RPMI8226 (cell line): ENCODE results near the gene MRPL58.
"Not testable (repeated sequence)": the region's sequence is repeated elsewhere in the genome, so short reads cannot be mapped to it uniquely, and the experiment has no call there.

Experiments used
- DNase-seq: peaks from one replicate; pipeline ENCODE4 v3.0.0-alpha.2; 2015

Gene MRPL58

DNA sequence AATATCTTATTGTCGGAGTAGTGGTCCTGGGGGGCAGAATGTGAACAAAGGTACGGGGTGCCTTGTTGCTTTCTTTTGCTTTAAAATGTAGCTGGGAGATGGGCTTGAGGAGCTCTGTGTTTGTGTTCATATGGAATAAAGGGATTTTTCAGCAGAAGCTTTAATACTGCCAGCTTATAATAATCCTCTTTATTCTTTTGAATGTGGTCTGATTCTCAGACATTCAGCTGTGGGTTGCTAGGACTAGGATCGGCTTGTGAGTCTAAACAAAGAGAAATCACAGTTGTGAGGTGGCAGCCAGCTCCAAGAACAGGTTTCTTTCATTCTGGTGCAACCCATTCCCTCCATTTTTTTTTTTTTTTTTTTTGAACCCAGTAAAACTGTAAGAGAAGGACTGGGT lies 7.2 kb downstream of the MRPL58 start:
- no peak for DNase-seq

- DNase-seq: no peak
Observed at GRCh38 chr17:75020331-75021110, 8.1 kb downstream of the MRPL58 start.

- no peak for DNase-seq
Observed at GRCh38 chr17:75024686-75025397, 12.4 kb downstream of the MRPL58 start.

- not testable (repeated sequence) for DNase-seq
Observed at GRCh38 chr17:75025398-75025734, 12.9 kb downstream of the MRPL58 start.

DNA sequence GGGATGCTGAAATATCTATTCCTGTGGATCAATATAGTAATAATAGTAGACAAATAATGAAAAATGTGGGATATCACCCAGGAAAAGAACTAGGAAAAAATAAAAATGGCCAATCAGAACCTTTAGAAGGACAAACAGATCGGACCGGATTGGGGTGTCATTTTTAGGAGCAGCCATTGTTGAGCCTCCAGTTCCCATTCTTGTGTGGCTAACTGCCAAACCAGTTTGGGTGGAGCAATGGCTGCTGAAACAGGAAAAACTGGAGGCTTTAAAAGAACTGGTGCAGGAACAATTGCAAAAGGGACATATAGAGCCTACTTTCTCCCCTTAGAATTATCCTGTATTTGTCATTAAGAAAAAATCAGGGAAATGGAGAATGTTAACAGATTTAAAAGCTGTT lies 14.2 kb downstream of the MRPL58 start:
- not testable (repeated sequence) for DNase-seq

DNA sequence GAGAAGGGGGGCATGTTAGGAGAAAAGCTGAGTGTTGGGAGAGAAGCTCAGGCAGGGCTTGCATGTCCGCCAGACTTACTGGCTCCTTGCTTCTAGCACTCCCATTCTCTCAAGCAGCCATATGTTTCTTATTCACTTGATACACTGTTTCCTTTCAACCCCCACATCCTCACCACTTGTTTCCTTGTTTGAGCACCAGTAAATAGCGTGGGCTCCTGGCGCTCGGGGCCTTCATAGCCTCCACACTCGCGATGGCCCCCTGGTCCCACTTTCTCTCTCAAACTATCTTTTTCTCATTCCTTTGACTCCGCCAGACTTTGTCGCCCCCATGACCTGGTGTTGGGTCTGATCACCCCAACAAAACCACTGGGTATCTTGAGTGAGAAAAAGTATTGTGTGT lies 17.7 kb downstream of the MRPL58 start:
- no peak for DNase-seq

DNA sequence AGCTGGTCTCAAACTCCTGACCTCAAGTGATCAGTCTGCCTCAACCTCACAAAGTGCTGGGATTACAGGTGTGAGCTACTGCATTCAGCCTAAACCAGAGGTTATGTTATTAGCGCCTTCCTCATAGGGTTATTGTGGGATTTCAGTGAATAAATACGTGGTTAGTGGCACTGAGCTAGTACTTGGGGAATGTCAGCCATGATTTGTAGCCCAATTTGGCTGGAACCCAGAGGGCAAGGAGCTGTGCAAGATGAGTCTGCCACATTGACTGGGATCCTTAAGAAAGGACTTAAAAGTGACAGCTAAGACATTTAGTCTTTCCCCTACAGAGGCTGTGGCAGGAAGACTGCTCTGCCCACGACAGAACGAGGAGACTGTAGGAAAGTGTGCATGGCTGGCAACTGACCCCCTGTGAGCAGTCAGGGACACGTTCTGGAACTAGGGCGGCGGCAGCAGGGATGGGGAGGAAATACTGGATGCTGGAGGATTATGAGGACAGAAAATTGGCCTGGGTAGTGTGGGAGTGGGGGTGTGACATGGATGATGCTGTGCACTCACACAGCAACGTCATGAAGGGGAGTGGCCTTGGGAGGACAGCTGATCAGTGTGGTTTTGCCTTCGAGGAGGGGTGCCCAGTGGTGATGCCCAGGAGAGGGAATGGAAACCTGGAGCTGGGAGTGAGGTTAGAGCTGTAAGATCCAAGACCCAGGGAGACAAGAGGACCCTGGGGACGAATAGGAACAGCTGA lies 19.7 kb downstream of the MRPL58 start:
- peak; percentile 61 for DNase-seq

GRCh38 chr17:75032720-75033280 lies 20.3 kb downstream of the MRPL58 start:
- peak; percentile 76 for DNase-seq

DNA sequence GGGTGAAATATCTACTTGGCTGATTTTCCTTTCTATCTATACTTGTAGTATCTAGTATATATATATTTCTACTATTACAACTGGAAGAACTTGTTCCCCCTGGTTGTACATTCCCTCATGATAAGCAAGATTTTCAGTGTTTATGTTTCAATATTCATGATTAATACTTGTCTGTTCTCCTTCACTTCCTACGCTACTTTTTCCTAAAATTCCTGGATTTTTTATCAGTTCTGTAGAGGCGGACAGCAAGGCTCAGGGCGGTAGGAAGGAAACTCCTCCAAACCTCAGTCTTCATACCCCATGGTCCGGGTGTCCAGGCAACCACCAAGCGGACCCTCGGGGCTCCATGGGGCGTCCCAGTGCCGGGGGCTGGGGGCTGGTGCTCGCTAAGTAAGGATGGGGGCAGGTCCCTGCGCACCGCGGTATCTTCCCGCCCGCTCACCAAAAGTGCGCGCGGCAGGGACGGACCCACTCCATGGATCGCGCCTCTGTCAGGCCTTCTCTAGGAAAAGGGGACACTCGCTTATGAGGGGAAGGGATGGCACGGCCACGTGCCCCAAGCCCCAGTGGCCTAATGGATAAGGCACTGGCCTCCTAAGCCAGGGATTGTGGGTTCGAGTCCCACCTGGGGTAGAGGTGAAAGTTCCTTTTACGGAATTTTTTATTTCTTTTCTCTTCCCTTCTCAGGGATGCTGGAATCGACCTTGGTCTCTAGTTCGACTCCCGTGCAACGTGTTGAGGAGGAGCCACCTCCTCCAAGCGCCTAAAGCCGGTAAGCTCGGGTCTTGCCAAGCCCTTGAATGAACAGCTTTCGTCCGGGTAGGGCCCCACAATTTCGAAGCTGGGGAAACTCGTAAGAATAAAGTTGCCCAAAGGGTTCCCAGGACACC lies 21.1 kb downstream of the MRPL58 start:
- DNase-seq: peak; percentile 91

GRCh38 chr17:75034236-75034908 lies 21.9 kb downstream of the MRPL58 start:
- peak; percentile 95 for DNase-seq

DNA sequence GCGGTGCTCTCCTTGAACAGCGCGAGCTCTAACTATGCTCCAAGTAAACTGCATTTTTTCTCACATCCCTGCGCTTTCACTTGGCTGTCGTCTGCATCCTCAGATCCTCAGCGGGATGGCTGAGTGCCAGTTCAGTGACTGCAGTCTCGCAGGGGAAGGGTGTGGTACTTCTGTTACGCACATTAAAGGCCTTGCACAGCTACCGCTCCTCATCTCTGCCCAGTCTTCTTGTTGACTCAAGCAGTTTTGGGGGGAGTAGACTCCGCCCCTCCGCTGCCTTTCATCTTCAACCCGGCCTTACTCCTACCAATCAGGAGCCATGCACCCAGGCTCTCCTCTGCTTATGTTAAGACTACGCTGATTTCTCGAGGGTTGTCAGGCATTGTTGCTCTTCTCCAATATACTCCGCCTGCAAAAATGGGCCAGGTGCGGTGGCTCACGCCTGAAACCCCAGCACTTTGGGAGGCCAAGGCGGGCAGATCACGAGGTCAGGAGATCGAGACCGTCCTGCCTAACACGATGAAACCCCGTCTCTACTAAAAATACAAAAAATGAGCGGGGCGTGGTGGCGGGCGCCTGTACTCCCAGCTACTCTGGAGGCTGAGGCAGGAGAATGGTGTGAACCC lies 24.3 kb downstream of the MRPL58 start:
- peak; percentile 15 for DNase-seq

DNA sequence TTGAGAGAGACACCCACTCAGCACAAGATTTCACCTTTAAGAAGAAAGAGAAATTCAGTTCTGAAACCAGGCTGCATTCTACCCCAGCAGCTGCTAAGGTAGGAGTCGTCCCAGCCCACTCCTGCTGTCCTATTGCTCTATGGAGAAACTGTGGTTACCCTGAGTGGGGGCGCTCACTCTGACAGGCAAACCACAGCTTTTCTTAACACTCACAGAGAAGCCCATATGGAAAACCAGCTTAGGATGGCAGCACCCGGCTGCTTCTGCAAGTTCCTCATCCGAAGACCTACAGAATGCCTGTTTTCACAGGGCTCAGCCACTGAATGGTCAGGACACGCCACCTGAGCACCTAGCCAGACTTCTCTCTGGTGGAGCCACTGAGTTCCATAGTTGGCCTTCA lies 26.8 kb downstream of the MRPL58 start:
- DNase-seq: no peak

- DNase-seq: no peak
Observed at GRCh38 chr17:75041656-75042280, 29.3 kb downstream of the MRPL58 start.

GRCh38 chr17:75043789-75044188 lies 31.3 kb downstream of the MRPL58 start:
- not testable (repeated sequence) for DNase-seq

- no peak for DNase-seq
Observed at GRCh38 chr17:75044716-75045115, 32.2 kb downstream of the MRPL58 start.

GRCh38 chr17:75045946-75046406 lies 33.5 kb downstream of the MRPL58 start:
- DNase-seq: not testable (repeated sequence)

- DNase-seq: peak; percentile 97
Observed at GRCh38 chr17:75046407-75047289, 34.2 kb downstream of the MRPL58 start, which contains the start of the genes ATP5PD and KCTD2. Gene ATP5PD (minus strand): TSS chr17:75046969. CDS start chr17:75042650, 4,319 bp downstream. Gene KCTD2 (plus strand): TSS chr17:75047225. CDS start chr17:75047251, 26 bp downstream.

DNA sequence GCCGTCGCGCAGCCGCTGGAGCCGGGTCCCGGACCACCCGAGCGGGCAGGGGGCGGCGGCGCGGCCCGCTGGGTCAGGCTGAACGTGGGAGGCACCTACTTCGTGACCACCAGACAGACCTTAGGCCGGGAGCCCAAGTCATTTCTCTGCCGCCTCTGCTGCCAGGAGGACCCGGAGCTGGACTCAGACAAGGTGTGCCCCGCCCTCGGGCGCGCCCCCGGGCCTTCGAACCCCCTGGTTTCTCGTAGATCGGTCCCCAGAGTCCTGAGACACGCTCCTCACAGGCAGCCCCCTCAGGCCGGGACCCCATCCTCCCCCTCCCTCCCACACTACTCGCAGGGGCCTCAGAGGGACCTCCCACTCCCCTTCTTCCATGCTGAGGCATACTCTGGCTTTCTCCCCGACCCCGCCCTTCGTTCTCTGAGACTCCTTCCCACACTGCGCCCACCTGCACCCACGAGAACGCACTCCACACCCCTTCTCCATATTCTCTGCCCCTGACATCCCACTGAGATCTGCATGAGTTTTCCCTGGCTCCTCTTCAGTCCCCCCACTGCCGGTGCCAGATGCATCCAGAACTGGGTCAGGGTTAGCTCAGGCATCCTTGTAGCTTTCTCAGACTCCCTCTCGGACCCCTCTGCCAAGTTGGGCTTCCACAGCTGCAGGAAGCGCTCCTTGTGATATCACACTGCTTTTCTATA lies 35.1 kb downstream of the MRPL58 start:
- peak; percentile 26 for DNase-seq
